Stimulated activated CD4-positive, alpha-beta T cell treated with anti-CD3 and anti-CD28 coated beads, Interleukin-4, amount 100 ng/mL, for 48 hours (primary cell): Measurements from ENCODE around the gene CCDC92.

Experiments
- DNase-seq, 2 donors: peaks; one replicate each; pipeline ENCODE4 v3.0.0-alpha.2; 2020; ENCODE audit warnings: low read depth in 2 of 2

Gene CCDC92

GRCh38 chr12:123910057-123910456 lies 62.6 kb downstream of the CCDC92 start:
- DNase-seq, result no peak

- no peak for DNase-seq
These were observed 63.5 kb downstream of the CCDC92 start for GRCh38 chr12:123908884-123909725.

GRCh38 chr12:123907726-123908476 lies 64.7 kb downstream of the CCDC92 start:
- DNase-seq, result no peak

- DNase-seq, result no peak
These were observed 65.8 kb downstream of the CCDC92 start for GRCh38 chr12:123906711-123907420.

- DNase-seq, result peak; percentile 39 to 48
These were observed 67.2 kb downstream of the CCDC92 start for GRCh38 chr12:123905319-123905925.

GRCh38 chr12:123903301-123904065 lies 69.1 kb downstream of the CCDC92 start:
- DNase-seq, result no peak

GRCh38 chr12:123902821-123903220 lies 69.8 kb downstream of the CCDC92 start:
- no peak for DNase-seq

GRCh38 chr12:123900871-123901376 lies 71.7 kb downstream of the CCDC92 start:
- peak in 1 of 2 donors; percentile 18 for DNase-seq

GRCh38 chr12:123899368-123899767 lies 73.3 kb downstream of the CCDC92 start:
- no peak for DNase-seq

- DNase-seq, result no peak
These were observed 74.0 kb downstream of the CCDC92 start for GRCh38 chr12:123898673-123899072.

- DNase-seq, result no peak
These were observed 75.4 kb downstream of the CCDC92 start for GRCh38 chr12:123897221-123897620.

GRCh38 chr12:123896767-123897166 lies 75.9 kb downstream of the CCDC92 start:
- DNase-seq, result no peak

GRCh38 chr12:123895451-123895850 lies 77.2 kb downstream of the CCDC92 start:
- DNase-seq, result no peak

- DNase-seq, result no peak
These were observed 77.7 kb downstream of the CCDC92 start for GRCh38 chr12:123894823-123895345.

- DNase-seq, result no peak
These were observed 79.4 kb downstream of the CCDC92 start for GRCh38 chr12:123893276-123893675.

GRCh38 chr12:123892853-123893252 lies 79.8 kb downstream of the CCDC92 start:
- no peak for DNase-seq

- DNase-seq, result no peak
These were observed 80.5 kb downstream of the CCDC92 start for GRCh38 chr12:123892180-123892559.

GRCh38 chr12:123891516-123892179 lies 81.0 kb downstream of the CCDC92 start:
- DNase-seq, result no peak

- DNase-seq, result no peak
These were observed 81.6 kb downstream of the CCDC92 start for GRCh38 chr12:123891011-123891410.

GRCh38 chr12:123890536-123890902 lies 82.1 kb downstream of the CCDC92 start:
- no peak for DNase-seq
